ENCODE measurements around the gene CC2D1A. TPM values are rescaled to one million over a fixed set of nuclear protein-coding genes. Genes with fewer than 3 reads are reported as not detected.

The CC2D1A gene
- polyA plus RNA-seq, 1 of the 3 experiments (the other 2 are of a cell fraction), result 24.2 TPM

DNA sequence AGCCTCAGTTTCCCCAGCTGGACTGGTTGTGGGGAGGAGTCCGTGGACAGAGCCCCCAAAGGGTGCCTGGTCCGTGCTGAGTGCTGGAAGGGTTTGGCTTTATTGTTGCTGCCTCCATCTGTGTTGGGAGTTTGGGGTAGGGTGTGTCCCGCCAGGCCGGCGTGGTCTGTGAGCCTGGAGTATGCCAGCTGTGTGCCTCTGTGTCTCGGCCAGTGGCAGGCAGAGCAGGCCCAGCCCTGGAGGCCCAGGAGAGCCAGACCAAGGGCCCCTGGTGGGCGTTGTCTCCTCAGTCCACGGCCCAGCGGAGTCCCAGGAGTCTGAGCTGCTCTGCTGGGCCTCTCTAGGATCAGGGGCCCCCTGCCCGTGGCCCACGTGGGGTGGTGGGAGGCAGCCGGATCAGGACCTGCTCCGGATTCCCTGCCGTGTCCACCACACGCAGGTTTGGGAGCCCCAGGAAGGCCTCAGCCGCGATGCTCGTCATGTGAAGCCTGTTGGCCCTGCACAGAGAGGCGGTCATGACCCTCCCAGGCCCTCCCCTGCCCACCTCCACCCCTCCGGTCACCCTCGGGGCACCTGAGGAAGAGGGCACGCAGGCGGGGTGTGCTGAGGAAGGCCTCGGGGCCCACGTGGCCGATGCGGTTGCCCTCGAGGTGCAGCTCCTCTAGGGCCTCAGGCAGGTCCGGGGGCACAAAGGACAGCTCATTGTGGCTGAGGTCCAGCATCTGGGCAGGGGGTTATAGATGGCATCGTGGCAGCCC is 25.6 kb downstream of the CC2D1A start:
- Histone ChIP-seq H3K9me3 (no peaks in the 10 kb centered on the region), H3K4me2 (no peak overlapping the region), H3K27me3 (ENCODE audit: insufficient read depth) (no peaks in the 10 kb centered on the region), H3K79me2 (ENCODE audit: insufficient read depth) (no peaks in the 10 kb centered on the region), H4K20me1 (ENCODE audit: insufficient read depth) (no peaks in the 10 kb centered on the region), H3K9me2 (no peaks in the 10 kb centered on the region), H3F3A (replicated peaks; ENCODE audit: insufficient read depth) (no peaks in the 10 kb centered on the region), H3K27ac (ENCODE audit: low read depth in 2 of 2, low read length in 1 of 2) (no peak overlapping the region), H3K4me3 (ENCODE audit: low read depth in 2 of 2, low read length in 1 of 2) (no peak overlapping the region), H3K9ac (no peak overlapping the region), H3K4me1 (ENCODE audit: control insufficient read depth in 1 of 2, insufficient read depth in 2 of 2, low read depth in 1 of 2, low read length in 1 of 2) (peaks cover 0 to 17% of the 10 kb centered on the region in 2 experiments; a peak in 1 of 4 replicates), H3K36me3 (replicated peaks in 1 of 2; ENCODE audit: control insufficient read depth in 1 of 2, insufficient read depth in 2 of 2, low read length in 1 of 2) (peaks cover 0 to 2% of the 10 kb centered on the region in 2 experiments), H2AFZ (ENCODE audit: low read depth) (no peak overlapping the region)
- TF ChIP-seq PBX3 (IDR thresholded peaks at IDR 0.05) (no peak), TCF12 (IDR thresholded peaks at IDR 0.05) (no peak), IRF3 (IDR thresholded peaks at IDR 0.05; ENCODE audit: low read depth, low read length) (no peak)
- CTCF ChIA-PET, result interaction anchor here (0.6 to 1.9 kb wide), 4 partner anchors 16 to 393 kb away, joined by 3 to 5 read pairs (median 4); partner anchors contain the start of gene IL27RA
- POLR2A ChIA-PET, result no interaction called here
- DNase-seq, result peak; percentile 28
- WGBS (ENCODE audit: low lambda C conversion rate), result 80% methylated on average over 3 of the region's 30 CpGs

GRCh38 chr19:13932149-13932637 is 26.2 kb downstream of the CC2D1A start:
- no peaks in the 10 kb centered on the region for H3F3A ChIP-seq (replicated peaks; ENCODE audit: insufficient read depth)
- DNase-seq, result peak; percentile 14
- no peak overlapping the region for H3K4me2 ChIP-seq
- H3K79me2 ChIP-seq (ENCODE audit: insufficient read depth), result no peaks in the 10 kb centered on the region
- CTCF ChIA-PET, result interaction anchor here (0.9 kb wide), 2 partner anchors 17 to 25 kb away, joined by 3 to 4 read pairs; no protein-coding TSS in a partner anchor
- peaks cover 0 to 2% of the 10 kb centered on the region in 2 experiments for H3K36me3 ChIP-seq (replicated peaks in 1 of 2; ENCODE audit: control insufficient read depth in 1 of 2, insufficient read depth in 2 of 2, low read length in 1 of 2)
- no peak overlapping the region for H3K4me3 ChIP-seq (ENCODE audit: low read depth in 2 of 2, low read length in 1 of 2)
- H3K4me1 ChIP-seq (ENCODE audit: control insufficient read depth in 1 of 2, insufficient read depth in 2 of 2, low read depth in 1 of 2, low read length in 1 of 2), result peaks cover 0 to 19% of the 10 kb centered on the region in 2 experiments; a peak in 1 of 4 replicates
- no peaks in the 10 kb centered on the region for H3K9me2 ChIP-seq
- H3K9ac ChIP-seq, result no peak overlapping the region
- TF ChIP-seq FOXJ3 (CRISPR knock-in tag; IDR thresholded peaks at IDR 0.05), result no peak
- TF ChIP-seq RXRA (IDR thresholded peaks at IDR 0.05; ENCODE audit: borderline replicate concordance, low read depth), result no peak
- TF ChIP-seq EP300 (IDR thresholded peaks at IDR 0.05; ENCODE audit: borderline replicate concordance in 1 of 2, low read depth in 1 of 2, low read length in 1 of 2), result no peak
- no peak for TF ChIP-seq NRF1 (IDR thresholded peaks at IDR 0.05; ENCODE audit: low read depth, low read length)
- TF ChIP-seq TCF12 (IDR thresholded peaks at IDR 0.05), result no peak
- no peak for TF ChIP-seq JUND (IDR thresholded peaks at IDR 0.05)
- TF ChIP-seq, protein P1, sequence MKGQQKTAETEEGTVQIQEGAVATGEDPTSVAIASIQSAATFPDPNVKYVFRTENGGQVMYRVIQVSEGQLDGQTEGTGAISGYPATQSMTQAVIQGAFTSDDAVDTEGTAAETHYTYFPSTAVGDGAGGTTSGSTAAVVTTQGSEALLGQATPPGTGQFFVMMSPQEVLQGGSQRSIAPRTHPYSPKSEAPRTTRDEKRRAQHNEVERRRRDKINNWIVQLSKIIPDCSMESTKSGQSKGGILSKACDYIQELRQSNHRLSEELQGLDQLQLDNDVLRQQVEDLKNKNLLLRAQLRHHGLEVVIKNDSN (IDR thresholded peaks at IDR 0.05; ENCODE audit: borderline replicate concordance, low read depth), result no peak
- no peak for TF ChIP-seq MXI1 (IDR thresholded peaks at IDR 0.05; ENCODE audit: low read depth, low read length)
- TF ChIP-seq RAD21 (IDR thresholded peaks at IDR 0.05; ENCODE audit: low read length), result no peak
- TF ChIP-seq RFX5 (IDR thresholded peaks at IDR 0.05; ENCODE audit: low read length), result no peak
- no peak for TF ChIP-seq SIN3A (IDR thresholded peaks at IDR 0.05; ENCODE audit: borderline replicate concordance, low read depth, low read length)
- TF ChIP-seq CHD2 (IDR thresholded peaks at IDR 0.05; ENCODE audit: low read length, partially characterized antibody), result no peak
- no peaks in the 10 kb centered on the region for H3K9me3 ChIP-seq
- H3K27me3 ChIP-seq (ENCODE audit: insufficient read depth), result no peaks in the 10 kb centered on the region
- H4K20me1 ChIP-seq (ENCODE audit: insufficient read depth), result no peaks in the 10 kb centered on the region
- POLR2A ChIA-PET, result interaction anchor here (1.7 kb wide), 1 partner anchor 16 kb away, joined by 3 read pairs; no protein-coding TSS in a partner anchor
- H3K27ac ChIP-seq (ENCODE audit: low read depth in 2 of 2, low read length in 1 of 2), result no peak overlapping the region
- no peak overlapping the region for H2AFZ ChIP-seq (ENCODE audit: low read depth)
- 93% methylated on average over 6 of the region's 6 CpGs for WGBS (ENCODE audit: low lambda C conversion rate)
